Calu3 (cell line): Measurements from ENCODE around the gene POC1A. TPM values are rescaled to one million over a fixed set of nuclear protein-coding genes. Genes with fewer than 3 reads are reported as not detected.

Experiments used
- BruUV-seq: library from RNA; stranded (reverse); fragments of 400-500 nt; replicated peaks from 2 replicates; lab custom pipeline; 2021; lab: Mats Ljungman, UMichigan
- CTCF ChIA-PET: fragments of 300-600 bp; sonication (Branson Sonifier 250); formaldehyde crosslinking; loops from one replicate; lab custom pipeline; 2022; ENCODE audit warnings: antibody characterized with exemption; lab: Charles Lee
- DNase-seq: peaks from one replicate; pipeline ENCODE4 v3.0.0; 2022
- H3K27ac Mint-ChIP-seq: one replicate; pipeline ENCODE4 v1.8.0; 2022; ENCODE audit warnings: mixed read lengths; ENCODE audit not compliant: unreplicated experiment
- H3K27me3 Mint-ChIP-seq: one replicate; pipeline ENCODE4 v1.8.0; 2022; ENCODE audit warnings: mixed read lengths; ENCODE audit not compliant: unreplicated experiment
- H3K36me3 Mint-ChIP-seq: one replicate; pipeline ENCODE4 v1.8.0; 2022; ENCODE audit warnings: mild to moderate bottlenecking, moderate library complexity, mixed read lengths; ENCODE audit not compliant: insufficient read depth, unreplicated experiment
- H3K4me1 Mint-ChIP-seq: one replicate; pipeline ENCODE4 v1.8.0; 2022; ENCODE audit warnings: mild to moderate bottlenecking, low read depth, mixed read lengths; ENCODE audit not compliant: unreplicated experiment
- H3K4me3 Mint-ChIP-seq: one replicate; pipeline ENCODE4 v1.8.0; 2022; ENCODE audit warnings: mild to moderate bottlenecking, low read depth, moderate library complexity, mixed read lengths; ENCODE audit not compliant: unreplicated experiment
- H3K9me3 Mint-ChIP-seq: one replicate; pipeline ENCODE4 v1.8.0; 2022; ENCODE audit warnings: low read depth, mixed read lengths; ENCODE audit not compliant: unreplicated experiment
- intact Hi-C: fragments of 100-400 bp; cut with micrococcal nuclease; formaldehyde crosslinking; loops from one replicate; pipeline ENCODE4 v1.10.0; 2022; ENCODE audit not compliant: unreplicated experiment
- total RNA-seq: library from RNA; stranded (reverse); gene quantifications from 2 replicates; pipeline ENCODE4 v1.2.3, GENCODE V29; 2022
- TF ChIP-seq, protein P1 (sequence below): fragments of 200-600 bp; IDR thresholded peaks from one replicate; pipeline ENCODE4 v1.8.0; 2022; ENCODE audit warnings: antibody characterized with exemption; ENCODE audit not compliant: unreplicated experiment

The POC1A gene
- total RNA-seq, 1 experiment from 2014 or later, result 26.9 TPM

- TF ChIP-seq, protein P1, sequence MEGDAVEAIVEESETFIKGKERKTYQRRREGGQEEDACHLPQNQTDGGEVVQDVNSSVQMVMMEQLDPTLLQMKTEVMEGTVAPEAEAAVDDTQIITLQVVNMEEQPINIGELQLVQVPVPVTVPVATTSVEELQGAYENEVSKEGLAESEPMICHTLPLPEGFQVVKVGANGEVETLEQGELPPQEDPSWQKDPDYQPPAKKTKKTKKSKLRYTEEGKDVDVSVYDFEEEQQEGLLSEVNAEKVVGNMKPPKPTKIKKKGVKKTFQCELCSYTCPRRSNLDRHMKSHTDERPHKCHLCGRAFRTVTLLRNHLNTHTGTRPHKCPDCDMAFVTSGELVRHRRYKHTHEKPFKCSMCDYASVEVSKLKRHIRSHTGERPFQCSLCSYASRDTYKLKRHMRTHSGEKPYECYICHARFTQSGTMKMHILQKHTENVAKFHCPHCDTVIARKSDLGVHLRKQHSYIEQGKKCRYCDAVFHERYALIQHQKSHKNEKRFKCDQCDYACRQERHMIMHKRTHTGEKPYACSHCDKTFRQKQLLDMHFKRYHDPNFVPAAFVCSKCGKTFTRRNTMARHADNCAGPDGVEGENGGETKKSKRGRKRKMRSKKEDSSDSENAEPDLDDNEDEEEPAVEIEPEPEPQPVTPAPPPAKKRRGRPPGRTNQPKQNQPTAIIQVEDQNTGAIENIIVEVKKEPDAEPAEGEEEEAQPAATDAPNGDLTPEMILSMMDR, result no peak
- Mint-ChIP-seq H3K27ac (no peak overlapping the region), H3K4me3 (no peak overlapping the region), H3K36me3 (peaks cover 18% of the 10 kb centered on the region), H3K27me3 (no peaks in the 10 kb centered on the region), H3K4me1 (no peaks in the 10 kb centered on the region), H3K9me3 (no peaks in the 10 kb centered on the region)
- no TSS peak for BruUV-seq
- intact Hi-C loops, result no loop called here
- DNase-seq, result no peak
- CTCF ChIA-PET, result no interaction called here
Observed at GRCh38 chr3:52136513-52136912, 17.7 kb downstream of the POC1A start.

- Mint-ChIP-seq H3K9me3 (no peaks in the 10 kb centered on the region), H3K36me3 (peaks cover 13% of the 10 kb centered on the region), H3K27ac (no peak overlapping the region), H3K4me1 (no peaks in the 10 kb centered on the region), H3K27me3 (no peaks in the 10 kb centered on the region), H3K4me3 (no peak overlapping the region)
- CTCF ChIA-PET, result no interaction called here
- intact Hi-C loops, result no loop called here
- no TSS peak for BruUV-seq
- TF ChIP-seq, protein P1, result no peak
- no peak for DNase-seq
Observed at GRCh38 chr3:52135332-52135731, 18.9 kb downstream of the POC1A start.

DNA sequence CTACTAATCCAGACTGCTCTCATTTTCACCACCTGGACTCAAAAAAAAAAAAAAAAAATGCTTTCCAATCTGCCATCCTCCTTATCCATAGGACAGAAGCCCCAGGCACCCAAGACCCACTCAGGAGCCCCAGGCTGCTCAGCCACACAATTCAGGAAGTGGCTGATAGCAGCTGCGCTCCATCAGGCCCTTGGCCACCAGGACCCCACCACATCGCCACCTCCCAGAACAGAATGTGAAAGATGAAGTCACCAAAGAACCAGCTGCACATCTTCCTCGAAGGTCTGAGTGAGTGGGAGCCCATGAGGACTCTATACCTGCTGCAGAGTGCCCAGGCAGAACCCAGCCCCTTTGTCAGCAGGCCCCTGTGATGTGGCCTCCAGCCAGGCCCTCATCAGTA, 19.5 kb downstream of the POC1A start:
- intact Hi-C loops, result no loop called here
- CTCF ChIA-PET, result no interaction called here
- H3K9me3 Mint-ChIP-seq, result no peaks in the 10 kb centered on the region
- DNase-seq, result no peak
- TF ChIP-seq, protein P1, result no peak
- no peak overlapping the region for H3K27ac Mint-ChIP-seq
- H3K36me3 Mint-ChIP-seq, result peaks cover 13% of the 10 kb centered on the region
- no peaks in the 10 kb centered on the region for H3K4me1 Mint-ChIP-seq
- H3K27me3 Mint-ChIP-seq, result no peaks in the 10 kb centered on the region
- BruUV-seq, result no TSS peak
- H3K4me3 Mint-ChIP-seq, result no peak overlapping the region

- Mint-ChIP-seq H3K4me1 (peaks cover 11% of the 10 kb centered on the region), H3K27ac (no peak overlapping the region), H3K27me3 (no peaks in the 10 kb centered on the region), H3K36me3 (peaks cover 13% of the 10 kb centered on the region), H3K9me3 (no peaks in the 10 kb centered on the region), H3K4me3 (no peak overlapping the region)
- no peak for DNase-seq
- intact Hi-C loops, result no loop called here
- TF ChIP-seq, protein P1, result no peak
- BruUV-seq, result no TSS peak
- CTCF ChIA-PET, result no interaction called here
Observed at GRCh38 chr3:52132930-52133329, 21.3 kb downstream of the POC1A start.
